ENCODE measurements around the gene PRPH.

DNA sequence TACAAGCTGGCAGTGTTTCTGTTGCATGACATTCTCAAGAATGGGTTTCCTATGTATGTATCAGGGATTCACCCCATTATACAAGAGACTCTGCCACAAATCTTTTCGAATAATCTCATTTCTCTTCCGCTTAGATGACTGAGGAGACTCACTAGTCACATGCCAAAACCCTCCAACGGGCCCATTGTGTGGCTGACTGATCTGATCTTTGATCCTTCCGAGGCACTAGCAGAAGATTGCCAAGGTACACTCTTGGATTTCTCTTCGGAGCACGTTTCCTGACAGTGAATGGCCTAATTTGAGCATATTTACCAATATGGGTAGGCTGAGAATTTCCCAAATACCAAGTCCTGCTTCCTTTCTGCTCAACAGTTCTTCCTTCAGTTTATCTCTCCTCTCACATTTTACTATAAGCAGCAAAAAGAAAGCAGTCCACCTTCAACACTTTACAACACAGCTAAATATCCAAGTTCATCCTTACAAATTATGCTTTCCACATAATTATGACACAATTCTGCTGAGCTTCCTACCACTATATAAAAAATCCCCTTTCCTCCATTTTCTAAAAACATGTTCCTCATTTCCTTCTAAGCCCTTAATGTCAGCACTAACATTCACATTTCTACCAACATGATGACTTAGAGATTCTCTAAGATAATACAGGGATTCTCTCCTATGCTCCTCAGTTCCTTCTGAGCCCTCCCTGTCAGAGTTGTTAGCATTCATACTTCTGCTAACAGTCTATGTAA is 11.0 kb downstream of the PRPH start:
- TF ChIP-seq POLR2AphosphoS5 (IDR thresholded peaks at IDR 0.05; ENCODE audit: low read depth, low read length) (no peak), EZH2 (IDR thresholded peaks at IDR 0.05; ENCODE audit: low read depth, low read length, severe bottlenecking) (no peak), HDAC6 (IDR thresholded peaks at IDR 0.05; ENCODE audit: low read depth, low read length) (no peak), RFX5 (IDR thresholded peaks at IDR 0.05; ENCODE audit: borderline replicate concordance, low read depth, low read length) (no peak), EP300 (IDR thresholded peaks at IDR 0.05; ENCODE audit: borderline replicate concordance in 1 of 2, low read depth in 2 of 2, low read length in 2 of 2) (no peak), YY1 (IDR thresholded peaks at IDR 0.05; ENCODE audit: low read depth, low read length) (no peak), TEAD4 (IDR thresholded peaks at IDR 0.05; ENCODE audit: low read depth, low read length) (no peak), CBX5 (IDR thresholded peaks at IDR 0.05; ENCODE audit: low read depth, low read length) (no peak), JUND (IDR thresholded peaks at IDR 0.05; ENCODE audit: low read length) (no peak)
- TF ChIP-seq, protein P1, sequence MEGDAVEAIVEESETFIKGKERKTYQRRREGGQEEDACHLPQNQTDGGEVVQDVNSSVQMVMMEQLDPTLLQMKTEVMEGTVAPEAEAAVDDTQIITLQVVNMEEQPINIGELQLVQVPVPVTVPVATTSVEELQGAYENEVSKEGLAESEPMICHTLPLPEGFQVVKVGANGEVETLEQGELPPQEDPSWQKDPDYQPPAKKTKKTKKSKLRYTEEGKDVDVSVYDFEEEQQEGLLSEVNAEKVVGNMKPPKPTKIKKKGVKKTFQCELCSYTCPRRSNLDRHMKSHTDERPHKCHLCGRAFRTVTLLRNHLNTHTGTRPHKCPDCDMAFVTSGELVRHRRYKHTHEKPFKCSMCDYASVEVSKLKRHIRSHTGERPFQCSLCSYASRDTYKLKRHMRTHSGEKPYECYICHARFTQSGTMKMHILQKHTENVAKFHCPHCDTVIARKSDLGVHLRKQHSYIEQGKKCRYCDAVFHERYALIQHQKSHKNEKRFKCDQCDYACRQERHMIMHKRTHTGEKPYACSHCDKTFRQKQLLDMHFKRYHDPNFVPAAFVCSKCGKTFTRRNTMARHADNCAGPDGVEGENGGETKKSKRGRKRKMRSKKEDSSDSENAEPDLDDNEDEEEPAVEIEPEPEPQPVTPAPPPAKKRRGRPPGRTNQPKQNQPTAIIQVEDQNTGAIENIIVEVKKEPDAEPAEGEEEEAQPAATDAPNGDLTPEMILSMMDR (IDR thresholded peaks at IDR 0.05; ENCODE audit: control extremely low read depth in 1 of 3, insufficient read depth in 1 of 3, low read depth in 1 of 3, low read length in 3 of 3): no peak
- TF ChIP-seq, protein P2, sequence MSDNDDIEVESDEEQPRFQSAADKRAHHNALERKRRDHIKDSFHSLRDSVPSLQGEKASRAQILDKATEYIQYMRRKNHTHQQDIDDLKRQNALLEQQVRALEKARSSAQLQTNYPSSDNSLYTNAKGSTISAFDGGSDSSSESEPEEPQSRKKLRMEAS (IDR thresholded peaks at IDR 0.05): no peak

All from H1 (cell line).